EL (cell line): ENCODE measurements around the gene CCR7.
A peak's percentile ranks its signal among the peaks of the same experiment; 100 is the strongest.

Experiments
- DNase-seq: peaks from one replicate; pipeline ENCODE4 v3.0.0-alpha.2; 2016

The CCR7 gene

GRCh38 chr17:40560592-40561293 is 4.5 kb downstream of the CCR7 start:
- peak; percentile 37 for DNase-seq

DNA sequence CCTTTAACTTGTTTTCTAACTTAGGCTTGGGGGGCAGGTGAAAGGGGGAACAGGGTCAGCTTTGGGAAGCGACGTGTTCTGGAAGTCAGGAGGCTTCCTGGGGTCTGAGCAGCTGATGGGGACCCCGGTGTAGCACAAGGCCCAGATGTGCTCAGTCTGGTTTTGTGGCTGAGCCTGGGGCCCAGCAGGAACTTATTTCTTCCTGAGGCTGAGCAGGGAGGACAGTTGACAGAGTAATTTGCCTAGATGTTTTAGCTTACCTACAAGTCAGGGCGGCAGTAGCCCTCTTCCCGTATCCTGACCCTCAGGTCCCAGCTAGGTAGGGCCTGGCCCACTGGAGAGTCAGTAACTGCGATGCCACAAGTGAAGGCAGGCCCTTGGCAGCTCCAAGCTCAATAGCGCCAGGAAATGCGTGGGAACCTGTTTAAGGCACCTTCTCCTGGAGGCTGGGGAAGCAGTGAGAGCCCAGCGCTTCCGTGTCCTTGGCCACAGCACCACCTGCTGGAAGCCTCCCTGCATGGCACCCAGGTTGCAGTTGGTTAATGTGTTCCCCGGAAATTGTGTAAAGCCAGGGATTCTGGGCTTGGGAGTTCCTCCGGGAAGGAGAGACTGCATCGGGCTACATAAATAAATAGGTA is 5.2 kb downstream of the CCR7 start:
- peak; percentile 92 for DNase-seq

GRCh38 chr17:40559564-40559916 is 5.7 kb downstream of the CCR7 start:
- DNase-seq = no peak

DNA sequence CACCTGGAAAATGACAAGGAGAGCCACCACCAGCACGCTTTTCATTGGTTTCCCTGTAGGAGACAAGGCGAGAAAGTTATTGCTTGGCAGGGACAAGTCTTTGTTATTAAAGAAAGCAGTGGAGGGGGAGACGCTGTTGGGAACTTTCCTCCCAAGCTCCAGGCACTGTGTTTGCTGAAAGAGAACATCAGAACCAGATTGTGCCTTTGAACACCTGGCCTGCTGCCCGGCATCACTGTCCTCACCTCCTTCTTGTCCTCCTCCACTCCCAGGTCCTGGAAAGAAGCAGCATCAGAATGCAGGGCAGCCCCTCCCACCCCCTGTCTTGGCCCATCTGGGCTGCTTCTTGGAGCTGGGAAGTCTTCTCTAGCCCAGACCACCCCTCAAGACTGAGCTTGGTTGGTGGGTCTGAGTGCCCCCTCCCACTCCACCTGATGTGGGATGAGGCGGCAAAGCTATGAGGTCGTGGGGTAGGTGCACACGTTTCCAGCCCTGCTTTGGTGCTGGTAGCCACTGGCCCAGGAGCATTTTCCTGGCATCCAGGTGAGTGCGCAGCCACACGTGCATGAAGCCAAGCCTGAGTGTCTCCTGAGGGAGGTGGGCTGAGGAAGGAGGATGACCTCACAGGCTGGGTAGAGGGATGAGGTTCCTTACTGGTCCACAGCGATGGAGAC is 6.2 kb downstream of the CCR7 start:
- DNase-seq = no peak

GRCh38 chr17:40558300-40558889 is 6.9 kb downstream of the CCR7 start:
- DNase-seq = no peak

- no peak for DNase-seq
Measured at GRCh38 chr17:40557531-40558299, 7.6 kb downstream of the CCR7 start.

DNA sequence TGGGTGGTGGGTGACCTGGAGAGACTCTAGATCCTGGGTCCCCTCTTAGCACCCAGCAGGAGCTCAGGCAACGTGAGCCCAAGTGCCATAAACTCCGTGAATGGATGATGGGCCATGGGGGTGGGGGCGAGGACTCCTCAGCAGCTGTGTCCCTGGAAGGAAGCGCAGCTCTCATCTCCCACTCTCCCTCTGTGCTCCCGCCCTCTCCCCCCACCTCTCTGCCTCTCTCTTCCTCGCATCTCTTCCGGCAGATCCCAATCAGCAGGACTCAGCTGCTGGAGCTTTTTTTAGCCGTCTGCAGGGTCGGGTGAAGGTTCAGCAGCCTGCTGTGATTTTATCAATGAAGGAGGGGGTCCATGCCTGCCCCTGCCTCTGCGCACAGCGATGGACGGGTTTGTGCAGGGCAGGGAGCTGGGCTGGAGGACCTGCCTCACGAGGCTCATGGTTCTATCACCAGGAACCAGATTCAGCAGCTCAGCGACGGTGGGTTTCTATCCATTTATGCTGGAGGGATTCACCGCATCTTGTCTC is 8.3 kb downstream of the CCR7 start:
- DNase-seq = no peak

- no peak for DNase-seq
Measured at GRCh38 chr17:40556198-40556661, 9.0 kb downstream of the CCR7 start.

GRCh38 chr17:40555296-40556190 is 9.7 kb downstream of the CCR7 start:
- DNase-seq = no peak

DNA sequence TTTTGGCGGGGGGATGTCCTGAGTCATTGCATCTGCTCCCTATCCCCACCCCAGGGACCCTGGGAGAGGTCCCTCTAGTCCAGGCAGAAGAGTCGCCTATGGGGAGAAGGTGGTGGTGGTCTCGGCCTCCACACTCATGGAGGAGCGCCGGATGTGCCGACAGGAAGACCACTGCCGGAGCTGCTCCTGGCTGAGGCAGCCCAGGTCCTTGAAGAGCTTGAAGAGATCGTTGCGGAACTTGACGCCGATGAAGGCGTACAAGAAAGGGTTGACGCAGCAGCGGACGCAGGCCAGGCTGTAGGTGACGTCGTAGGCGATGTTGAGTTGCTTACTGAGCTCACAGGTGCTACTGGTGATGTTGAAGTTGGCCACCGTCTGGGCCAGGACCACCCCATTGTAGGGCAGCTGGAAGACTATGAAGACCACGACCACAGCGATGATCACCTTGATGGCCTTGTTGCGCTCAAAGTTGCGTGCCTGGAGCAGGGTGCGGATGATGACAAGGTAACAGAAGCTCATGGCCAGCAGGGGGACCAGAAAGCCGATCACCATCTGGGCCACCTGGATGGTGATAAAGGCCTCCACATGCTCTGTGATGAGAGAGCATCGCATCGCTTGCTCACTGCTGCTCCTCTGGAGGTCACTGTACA is 10.5 kb downstream of the CCR7 start:
- DNase-seq = no peak

GRCh38 chr17:40553694-40554534 is 11.4 kb downstream of the CCR7 start:
- DNase-seq = peak; percentile 38

- DNase-seq = no peak
Measured at GRCh38 chr17:40552806-40553693, 12.2 kb downstream of the CCR7 start.

DNA sequence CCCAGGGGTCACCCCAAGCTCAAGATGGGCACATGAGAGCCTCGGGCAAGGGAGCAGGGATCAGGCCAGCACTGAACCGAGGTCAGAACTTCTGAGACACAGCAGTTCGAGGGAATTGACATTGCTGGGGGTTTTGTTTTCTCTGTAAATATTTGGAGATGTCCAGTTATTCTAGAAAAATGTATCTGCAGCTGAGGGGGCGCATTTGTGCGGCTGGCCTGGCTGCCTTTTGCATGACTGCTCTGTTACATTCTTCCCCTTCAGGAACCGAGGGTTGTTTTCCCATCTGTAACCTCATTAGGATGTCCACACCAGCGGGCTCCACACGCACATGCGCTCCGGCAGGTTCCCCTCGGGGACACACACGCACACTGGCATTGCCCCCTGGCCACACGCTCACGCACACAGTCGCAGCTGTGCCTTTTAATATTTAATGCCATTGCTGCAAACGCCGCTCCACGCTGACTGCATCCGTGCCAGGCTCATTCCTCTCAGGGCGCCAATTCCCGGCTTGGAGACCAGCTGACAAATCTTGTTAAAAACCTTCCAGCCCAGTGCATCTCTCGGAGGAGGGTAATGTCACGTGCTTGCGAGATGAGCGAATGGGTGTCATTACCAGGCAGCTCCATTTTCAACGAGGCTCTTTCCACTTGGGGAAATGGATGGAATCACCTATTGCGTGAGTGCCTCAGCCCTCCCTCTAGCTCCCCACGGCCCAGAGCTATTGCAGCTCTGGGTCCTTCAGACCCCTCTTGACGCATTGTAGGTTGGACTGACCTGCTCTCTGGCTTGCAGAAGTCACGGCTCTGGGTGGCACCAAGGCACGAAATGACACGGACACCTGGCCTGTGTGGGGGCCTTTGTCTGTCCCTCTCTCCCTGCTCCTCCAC is 13.1 kb downstream of the CCR7 start:
- DNase-seq = peak; percentile 99

DNA sequence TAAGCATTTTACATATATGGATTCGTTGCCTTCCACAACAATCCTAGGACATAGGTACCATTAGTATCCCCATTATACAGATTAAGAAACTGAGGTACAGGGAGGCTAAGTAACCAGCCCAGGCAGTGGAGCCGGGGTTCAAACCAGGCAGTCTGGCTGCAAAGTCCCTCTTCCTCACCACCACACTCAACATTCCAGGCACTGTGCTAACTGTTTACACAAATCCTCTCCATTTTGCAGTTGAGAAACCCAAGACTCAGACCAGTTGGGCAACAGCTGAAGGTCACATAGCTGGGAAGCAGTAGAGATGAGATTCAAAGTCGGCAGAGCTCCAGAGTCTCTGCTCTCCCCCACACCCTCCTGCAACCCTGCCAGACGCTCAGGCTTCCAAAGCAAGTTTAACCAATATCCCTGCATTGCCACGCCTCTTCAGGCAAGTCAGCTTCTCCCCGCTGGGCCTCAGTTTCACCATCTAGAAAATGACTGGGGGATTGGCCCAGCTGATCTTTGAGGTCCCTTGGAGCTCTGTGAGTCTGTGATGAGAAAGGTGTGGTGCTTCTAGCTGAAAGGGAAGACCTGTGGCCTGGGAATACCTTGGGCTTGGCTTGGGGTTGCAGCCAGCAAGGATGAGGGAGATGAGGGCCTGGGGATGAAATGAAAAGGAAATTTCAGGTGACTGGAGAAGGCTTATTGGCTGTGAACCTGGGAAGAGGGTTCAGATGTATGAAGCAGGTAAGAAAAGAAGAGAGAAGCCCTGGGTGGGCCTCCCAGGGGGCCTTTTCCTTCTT is 14.0 kb downstream of the CCR7 start:
- peak; percentile 98 for DNase-seq

DNA sequence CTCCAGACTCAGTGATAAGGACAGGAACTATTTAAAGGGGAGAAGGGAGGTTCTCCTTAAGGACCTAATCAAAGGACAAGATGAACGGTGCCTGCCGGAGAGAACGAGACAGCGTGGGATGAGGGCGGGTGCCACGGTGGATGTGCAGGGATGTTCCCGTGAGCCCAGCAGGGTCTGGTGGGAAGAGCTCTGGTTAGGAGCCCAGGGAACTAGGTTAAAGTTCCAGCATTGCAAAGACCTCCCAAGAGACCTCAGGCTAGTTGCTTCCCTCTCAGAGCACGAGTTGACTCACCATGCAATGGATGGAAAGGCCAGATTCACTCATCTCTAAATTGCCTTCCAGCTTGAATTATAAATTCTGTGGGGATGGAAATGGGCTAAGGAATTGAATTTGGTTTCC is 14.7 kb downstream of the CCR7 start:
- DNase-seq = peak; percentile 73

GRCh38 chr17:40548982-40549685 is 16.1 kb downstream of the CCR7 start:
- peak; percentile 91 for DNase-seq
